Measurements from ENCODE around the gene MVP. TPM values are rescaled to one million over a fixed set of nuclear protein-coding genes. Genes with fewer than 3 reads are reported as not detected.
"Not testable (repeated sequence)": the region's sequence is repeated elsewhere in the genome, so short reads cannot be mapped to it uniquely, and the experiment has no call there.

Gene MVP
- total RNA-seq, 1 experiment from 2014 or later = 239 TPM

GRCh38 chr16:29842732-29843346 is 22.6 kb downstream of the MVP start:
- DNase-seq (ENCODE audit: low spot score) = no peak

- no peak for DNase-seq (ENCODE audit: low spot score)
Observed at GRCh38 chr16:29843931-29844330, 23.7 kb downstream of the MVP start.

- no peak for DNase-seq (ENCODE audit: low spot score)
Observed at GRCh38 chr16:29844575-29845331, 24.5 kb downstream of the MVP start.

GRCh38 chr16:29845656-29846055 is 25.4 kb downstream of the MVP start:
- no peak for DNase-seq (ENCODE audit: low spot score)

GRCh38 chr16:29848420-29849297 is 28.4 kb downstream of the MVP start:
- peak; percentile 64 for DNase-seq (ENCODE audit: low spot score)

GRCh38 chr16:29849505-29849904 is 29.2 kb downstream of the MVP start:
- DNase-seq (ENCODE audit: low spot score) = no peak

GRCh38 chr16:29850998-29851397 is 30.7 kb downstream of the MVP start:
- DNase-seq (ENCODE audit: low spot score) = no peak

- no peak for DNase-seq (ENCODE audit: low spot score)
Observed at GRCh38 chr16:29852654-29853053, 32.4 kb downstream of the MVP start.

- DNase-seq (ENCODE audit: low spot score) = no peak
Observed at GRCh38 chr16:29854520-29855100, 34.3 kb downstream of the MVP start.

- DNase-seq (ENCODE audit: low spot score) = peak; percentile 29
Observed at GRCh38 chr16:29857133-29857760, 37.0 kb downstream of the MVP start.

- no peak for DNase-seq (ENCODE audit: low spot score)
Observed at GRCh38 chr16:29858149-29858849, 38.0 kb downstream of the MVP start.

- no peak for DNase-seq (ENCODE audit: low spot score)
Observed at GRCh38 chr16:29858974-29859373, 38.7 kb downstream of the MVP start.

- no peak for DNase-seq (ENCODE audit: low spot score)
Observed at GRCh38 chr16:29860218-29860617, 40.0 kb downstream of the MVP start.

- DNase-seq (ENCODE audit: low spot score) = peak; percentile 30
Observed at GRCh38 chr16:29862383-29862883, 42.2 kb downstream of the MVP start.

- DNase-seq (ENCODE audit: low spot score) = peak; percentile 96
Observed at GRCh38 chr16:29862884-29863668, 42.8 kb downstream of the MVP start, which contains the start of gene CDIPT. Gene CDIPT (minus strand): TSS chr16:29863226. CDS start chr16:29862857, 369 bp downstream.

- no peak for DNase-seq (ENCODE audit: low spot score)
Observed at GRCh38 chr16:29863669-29863984, 43.4 kb downstream of the MVP start.

- no peak for DNase-seq (ENCODE audit: low spot score)
Observed at GRCh38 chr16:29864205-29864604, 43.9 kb downstream of the MVP start.

GRCh38 chr16:29868396-29869009 is 48.2 kb downstream of the MVP start:
- DNase-seq (ENCODE audit: low spot score) = no peak

GRCh38 chr16:29869067-29869466 is 48.8 kb downstream of the MVP start:
- DNase-seq (ENCODE audit: low spot score) = not testable (repeated sequence)
